Pericardium fibroblast (primary cell): ENCODE results near the gene OST4. TPM values are rescaled to one million over a fixed set of nuclear protein-coding genes. Genes with fewer than 3 reads are reported as not detected.

ENCODE experiments used
- total RNA-seq: library from RNA; depleted of rRNA; stranded (reverse); fragments of >200 nt; gene quantifications from 2 replicates; pipeline ENCODE4 v1.2.3, GENCODE V29; 2015

Gene OST4
- 432 and 658 TPM in 2 replicates for total RNA-seq

GRCh38 chr2:27071277-27071989 is at the start of gene OST4:
TSS of gene OST4 (minus strand) at chr2:27071654.

GRCh38 chr2:27118525-27119329 is 47.3 kb upstream of the OST4 start, which contains the start of gene CGREF1:
TSS of gene CGREF1 (minus strand) at chr2:27119128. CDS start at chr2:27104366, 14,762 bp downstream.

GRCh38 chr2:27086724-27087593 is 15.5 kb upstream of the OST4 start, which contains the start of gene KHK:
TSS of gene KHK (plus strand) at chr2:27086772. CDS start at chr2:27087260, 488 bp downstream.

GRCh38 chr2:27078267-27079194 is 7.1 kb upstream of the OST4 start, which contains the start of gene EMILIN1:
TSS of gene EMILIN1 (plus strand) at chr2:27078615. CDS start at chr2:27079066, 451 bp downstream.

GRCh38 chr2:27050996-27051901 is 20.2 kb downstream of the OST4 start, which contains the start of gene AGBL5:
TSS of gene AGBL5 (plus strand) at chr2:27051668. CDS start at chr2:27052959, 1,291 bp downstream.

GRCh38 chr2:27032495-27033252 is 38.8 kb downstream of the OST4 start, which contains the start of gene TMEM214:
TSS of gene TMEM214 (plus strand) at chr2:27032965. CDS start at chr2:27033016, 51 bp downstream.

Other genes starting within 250 kb of the OST4 start
- 0.26 TPM in 1 of 2 replicates, not detected in the other for gene DPYSL5, start 223.5 kb downstream of the OST4 start, total RNA-seq
- gene MAPRE3, start 101.0 kb downstream of the OST4 start, total RNA-seq = 2.6 and 3.2 TPM in 2 replicates
- gene TMEM214, start 38.7 kb downstream of the OST4 start, total RNA-seq = 36.8 and 38.7 TPM in 2 replicates
- gene AGBL5, start 20.0 kb downstream of the OST4 start, total RNA-seq = 11.9 and 16.3 TPM in 2 replicates
- gene EMILIN1, start 7.0 kb upstream of the OST4 start, total RNA-seq = 242 and 312 TPM in 2 replicates
- 0.12 TPM in 1 of 2 replicates, not detected in the other for gene KHK, start 15.1 kb upstream of the OST4 start, total RNA-seq
- gene CGREF1, start 47.5 kb upstream of the OST4 start, total RNA-seq = 9.0 and 10.2 TPM in 2 replicates
- gene ABHD1, start 52.2 kb upstream of the OST4 start, total RNA-seq = not detected in 2 replicates
- gene PREB, start 63.0 kb upstream of the OST4 start, total RNA-seq = 40.9 and 59.7 TPM in 2 replicates
- not detected in 2 replicates for gene PRR30, start 67.8 kb upstream of the OST4 start, total RNA-seq
- 0.09 TPM in 1 of 2 replicates, not detected in the other for gene TCF23, start 77.3 kb upstream of the OST4 start, total RNA-seq
- 170 and 171 TPM in 2 replicates for gene ATRAID, start 140.4 kb upstream of the OST4 start, total RNA-seq
- 15.8 and 19.3 TPM in 2 replicates for gene SLC5A6, start 140.6 kb upstream of the OST4 start, total RNA-seq
- 31.2 and 41.0 TPM in 2 replicates for gene CAD, start 145.7 kb upstream of the OST4 start, total RNA-seq
- gene SLC30A3, start 191.4 kb upstream of the OST4 start, total RNA-seq = not detected in 2 replicates
- not detected in 2 replicates for gene DNAJC5G, start 203.8 kb upstream of the OST4 start, total RNA-seq
- not detected in 2 replicates for gene TRIM54, start 210.8 kb upstream of the OST4 start, total RNA-seq
- 0.35 and 2.0 TPM in 2 replicates for gene UCN, start 236.8 kb upstream of the OST4 start, total RNA-seq